HEK293T (cell line): Measurements from ENCODE around the gene PRKCH.

Source experiments
- CTCF ChIA-PET: fragments of 350-600 bp; formaldehyde crosslinking; extraction: SDS; loops from one replicate; lab custom pipeline; 2021; ENCODE audit warnings: antibody characterized with exemption, inconsistent platforms; lab: Yijun Ruan, JAX
- POLR2A ChIA-PET: fragments of 350-600 bp; formaldehyde crosslinking; extraction: SDS; loops from one replicate; lab custom pipeline; 2020; ENCODE audit warnings: antibody characterized with exemption, inconsistent platforms; lab: Yijun Ruan, JAX
- DNase-seq: peaks from one replicate; pipeline ENCODE4 v3.0.0; 2012; ENCODE audit warnings: mixed read lengths; ENCODE audit errors: extremely low spot score
- ARNT ChIP-seq: fragments of 450-650 bp; IDR thresholded peaks from 2 replicates; pipeline ENCODE4 v1.6.1; 2017; ENCODE audit warnings: mild to moderate bottlenecking
- BHLHE40 ChIP-seq: fragments of 450-650 bp; IDR thresholded peaks from 2 replicates; pipeline ENCODE4 v1.6.1; 2016; ENCODE audit warnings: mild to moderate bottlenecking, moderate library complexity, borderline replicate concordance
- CTBP1 ChIP-seq: fragments of 450-650 bp; IDR thresholded peaks from 2 replicates; pipeline ENCODE4 v1.6.1; 2016; ENCODE audit warnings: borderline replicate concordance
- ELF4 ChIP-seq: fragments of 450-650 bp; IDR thresholded peaks from 2 replicates; pipeline ENCODE4 v1.6.1; 2017; ENCODE audit warnings: antibody characterized with exemption
- FOXA1 ChIP-seq: fragments of 450-650 bp; IDR thresholded peaks from 2 replicates; pipeline ENCODE4 v1.6.1; 2016; ENCODE audit warnings: mild to moderate bottlenecking
- FOXK2 ChIP-seq: fragments of 450-650 bp; IDR thresholded peaks from 2 replicates; pipeline ENCODE4 v1.6.1; 2016; ENCODE audit warnings: mild to moderate bottlenecking
- FOXM1 ChIP-seq: fragments of 450-650 bp; IDR thresholded peaks from 2 replicates; pipeline ENCODE4 v1.6.1; 2017; ENCODE audit warnings: mild to moderate bottlenecking, borderline replicate concordance
- HDGF ChIP-seq: fragments of 450-650 bp; IDR thresholded peaks from 2 replicates; pipeline ENCODE4 v1.6.1; 2017; ENCODE audit warnings: antibody characterized with exemption, borderline replicate concordance
- L3MBTL2 ChIP-seq: fragments of 450-650 bp; conservative IDR thresholded peaks from 2 replicates; pipeline ENCODE4 v1.6.1; 2016; ENCODE audit warnings: mild to moderate bottlenecking
- LEF1 ChIP-seq: fragments of 450-650 bp; IDR thresholded peaks from 2 replicates; pipeline ENCODE4 v1.6.1; 2017; ENCODE audit warnings: mild to moderate bottlenecking, borderline replicate concordance
- NFRKB ChIP-seq: fragments of 450-650 bp; IDR thresholded peaks from 2 replicates; pipeline ENCODE4 v1.6.1; 2016; ENCODE audit warnings: mild to moderate bottlenecking, moderate library complexity
- PKNOX1 ChIP-seq: fragments of 450-650 bp; IDR thresholded peaks from 2 replicates; pipeline ENCODE4 v1.6.1; 2016
- SP1 ChIP-seq: fragments of 450-650 bp; IDR thresholded peaks from 2 replicates; pipeline ENCODE4 v1.6.1; 2017
- SUZ12 ChIP-seq: fragments of 450-650 bp; IDR thresholded peaks from 2 replicates; pipeline ENCODE4 v1.6.1; 2016; ENCODE audit warnings: mild to moderate bottlenecking
- TARDBP ChIP-seq: fragments of 450-650 bp; IDR thresholded peaks from 2 replicates; pipeline ENCODE4 v1.6.1; 2016
- ZNF384 ChIP-seq: fragments of 450-650 bp; IDR thresholded peaks from 2 replicates; pipeline ENCODE4 v1.6.1; 2016

PRKCH gene

GRCh38 chr14:61476754-61477410 lies 155.5 kb downstream of the PRKCH start:
- CTCF ChIA-PET = interaction anchor here (1.5 kb wide), 1 partner anchor 361 kb away, joined by 6 read pairs; no protein-coding TSS in a partner anchor
- POLR2A ChIA-PET = interaction anchor here (0.7 kb wide), 1 partner anchor 218 kb away, joined by 3 read pairs; the partner anchor contains the start of gene HIF1A
- no peak for DNase-seq

GRCh38 chr14:61477712-61478462 lies 156.5 kb downstream of the PRKCH start:
- no peak for DNase-seq
- ChIA-PET CTCF (interaction anchor here (1.6 kb wide), 1 partner anchor 17 kb away, joined by 3 read pairs; no protein-coding TSS in a partner anchor), POLR2A (interaction anchor here (0.8 kb wide), 1 partner anchor 218 kb away, joined by 3 read pairs; no protein-coding TSS in a partner anchor)
- TF ChIP-seq SP1 (no peak), PKNOX1 (no peak), CTBP1 (no peak), FOXM1 (no peak), NFRKB (no peak), LEF1 (no peak), FOXK2 (no peak), ZNF384 (no peak), FOXA1 (no peak), HDGF (no peak), ARNT (no peak), L3MBTL2 (no peak)

More at GRCh38 chr14:61476754-61477410, 155.5 kb downstream of the PRKCH start:
- no peak for TF ChIP-seq HDGF
- no peak for TF ChIP-seq NFRKB
- no peak for TF ChIP-seq SUZ12
- TF ChIP-seq ARNT = no peak
- no peak for TF ChIP-seq LEF1
- no peak for TF ChIP-seq BHLHE40
- no peak for TF ChIP-seq FOXA1
- TF ChIP-seq ZNF384 = no peak
- no peak for TF ChIP-seq PKNOX1

- ChIA-PET CTCF (interaction anchor here (1.6 kb wide), 1 partner anchor 18 kb away, joined by 3 read pairs; no protein-coding TSS in a partner anchor), POLR2A (no interaction called here)
Measured at GRCh38 chr14:61478971-61479473, 157.6 kb downstream of the PRKCH start.

GRCh38 chr14:61479746-61480502 lies 158.5 kb downstream of the PRKCH start:
- TF ChIP-seq FOXM1 (no peak), L3MBTL2 (no peak), FOXA1 (no peak), ARNT (no peak), BHLHE40 (no peak), SP1 (no peak), SUZ12 (no peak)
- DNase-seq = no peak
- ChIA-PET CTCF (interaction anchor here (0.7 kb wide), 1 partner anchor 358 kb away, joined by 3 read pairs; no protein-coding TSS in a partner anchor), POLR2A (no interaction called here)

More at GRCh38 chr14:61478971-61479473, 157.6 kb downstream of the PRKCH start:
- no peak for TF ChIP-seq SP1
- TF ChIP-seq HDGF = no peak
- TF ChIP-seq FOXM1 = no peak
- DNase-seq = no peak

- DNase-seq = no peak
- ChIA-PET CTCF (interaction anchor here (0.7 kb wide), 1 partner anchor 357 kb away, joined by 3 read pairs; no protein-coding TSS in a partner anchor), POLR2A (no interaction called here)
- TF ChIP-seq ELF4 = no peak
Measured at GRCh38 chr14:61480704-61481285, 159.4 kb downstream of the PRKCH start.

- no peak for TF ChIP-seq HDGF
- no peak for TF ChIP-seq NFRKB
- no peak for TF ChIP-seq TARDBP
- TF ChIP-seq CTBP1 = no peak
- no peak for TF ChIP-seq FOXK2
- TF ChIP-seq LEF1 = no peak
- no peak for TF ChIP-seq FOXM1
- DNase-seq = no peak
- CTCF ChIA-PET = no interaction called here
- POLR2A ChIA-PET = no interaction called here
Measured at GRCh38 chr14:61481701-61482100, 160.3 kb downstream of the PRKCH start.
